ENCODE data around the gene EIF4E. TPM values are rescaled to one million over a fixed set of nuclear protein-coding genes. Genes with fewer than 3 reads are reported as not detected.
"Not testable (repeated sequence)": the region's sequence is repeated elsewhere in the genome, so short reads cannot be mapped to it uniquely, and the experiment has no call there.

The EIF4E gene
- total RNA-seq, 2 donors from 2014 or later: 57.2 to 62.8 TPM

- peaks cover 55% of the 10 kb centered on the region for H3K36me3 ChIP-seq
- no peak overlapping the region for H3K27ac ChIP-seq
- no peak overlapping the region for H3K4me3 ChIP-seq
- no peak for DNase-seq (ENCODE audit: low spot score)
- no peaks in the 10 kb centered on the region for H3K9me3 ChIP-seq
- H3K4me1 ChIP-seq: peaks cover 0 to 14% of the 10 kb centered on the region in 2 donors
- TF ChIP-seq CTCF (IDR thresholded peaks at IDR 0.05): no peak
- no peaks in the 10 kb centered on the region for H3K27me3 ChIP-seq
These were observed 41.8 kb downstream of the EIF4E start for GRCh38 chr4:98887145-98887544.

GRCh38 chr4:98886382-98886781 is 42.6 kb downstream of the EIF4E start:
- Histone ChIP-seq H3K4me1 (peaks cover 0 to 13% of the 10 kb centered on the region in 2 donors), H3K36me3 (peaks cover 55% of the 10 kb centered on the region)
- not testable (repeated sequence) for H3K27me3 ChIP-seq; H3K4me3 ChIP-seq; H3K27ac ChIP-seq; H3K9me3 ChIP-seq; DNase-seq (ENCODE audit: low spot score)

- not testable (repeated sequence) for H3K27me3 ChIP-seq; H3K4me1 ChIP-seq; H3K27ac ChIP-seq; H3K9me3 ChIP-seq; H3K4me3 ChIP-seq; DNase-seq (ENCODE audit: low spot score)
- peaks cover 20% of the 10 kb centered on the region for H3K36me3 ChIP-seq
These were observed 48.0 kb downstream of the EIF4E start for GRCh38 chr4:98880884-98881283.

GRCh38 chr4:98879515-98879914 is 49.4 kb downstream of the EIF4E start:
- Histone ChIP-seq H3K36me3 (peaks cover 13% of the 10 kb centered on the region), H3K9me3 (no peaks in the 10 kb centered on the region), H3K27me3 (no peaks in the 10 kb centered on the region), H3K4me1 (no peaks in the 10 kb centered on the region), H3K4me3 (no peak overlapping the region), H3K27ac (no peak overlapping the region)
- TF ChIP-seq CTCF (IDR thresholded peaks at IDR 0.05): no peak
- no peak for DNase-seq (ENCODE audit: low spot score)

GRCh38 chr4:98873059-98873458 is 55.9 kb downstream of the EIF4E start:
- H3K36me3 ChIP-seq: no peaks in the 10 kb centered on the region
- no peak for TF ChIP-seq CTCF (IDR thresholded peaks at IDR 0.05)
- no peak for DNase-seq (ENCODE audit: low spot score)
- H3K27ac ChIP-seq: no peak overlapping the region
- no peaks in the 10 kb centered on the region for H3K27me3 ChIP-seq
- no peaks in the 10 kb centered on the region for H3K4me1 ChIP-seq
- no peak overlapping the region for H3K4me3 ChIP-seq
- no peaks in the 10 kb centered on the region for H3K9me3 ChIP-seq

- DNase-seq (ENCODE audit: low spot score); H3K27ac ChIP-seq; H3K4me1 ChIP-seq; H3K36me3 ChIP-seq; H3K4me3 ChIP-seq; H3K27me3 ChIP-seq; H3K9me3 ChIP-seq: not testable (repeated sequence)
These were observed 56.6 kb downstream of the EIF4E start for GRCh38 chr4:98872120-98872906.

GRCh38 chr4:98867648-98868047 is 61.3 kb downstream of the EIF4E start:
- H3K27me3 ChIP-seq: no peaks in the 10 kb centered on the region
- DNase-seq (ENCODE audit: low spot score): no peak
- no peaks in the 10 kb centered on the region for H3K4me1 ChIP-seq
- H3K4me3 ChIP-seq: no peak overlapping the region
- no peak overlapping the region for H3K27ac ChIP-seq
- no peaks in the 10 kb centered on the region for H3K9me3 ChIP-seq
- TF ChIP-seq CTCF (IDR thresholded peaks at IDR 0.05): no peak
- no peaks in the 10 kb centered on the region for H3K36me3 ChIP-seq

Measured in right atrium auricular region (tissue), 2 donors.